OCI-LY7 (cell line): ENCODE results near the gene TPR.
A peak's percentile ranks its signal among the peaks of the same experiment; 100 is the strongest.

Source experiments
- EZH2phosphoT487 ChIP-seq: fragments of 200-600 bp; sonication (generic); IDR thresholded peaks from 2 replicates; pipeline ENCODE4 v1.6.1; 2018; ENCODE audit warnings: low read depth, borderline replicate concordance, mild to moderate bottlenecking, mixed run types, antibody characterized with exemption, low read length, moderate library complexity, mixed read lengths
- TF ChIP-seq, protein P1 (sequence below): fragments of 200-600 bp; sonication (generic); conservative IDR thresholded peaks from 2 replicates; pipeline ENCODE4 v1.5.1; 2014; ENCODE audit warnings: mild to moderate bottlenecking, antibody characterized with exemption, low read length, moderate library complexity, mixed read lengths

- TF ChIP-seq, protein P1, sequence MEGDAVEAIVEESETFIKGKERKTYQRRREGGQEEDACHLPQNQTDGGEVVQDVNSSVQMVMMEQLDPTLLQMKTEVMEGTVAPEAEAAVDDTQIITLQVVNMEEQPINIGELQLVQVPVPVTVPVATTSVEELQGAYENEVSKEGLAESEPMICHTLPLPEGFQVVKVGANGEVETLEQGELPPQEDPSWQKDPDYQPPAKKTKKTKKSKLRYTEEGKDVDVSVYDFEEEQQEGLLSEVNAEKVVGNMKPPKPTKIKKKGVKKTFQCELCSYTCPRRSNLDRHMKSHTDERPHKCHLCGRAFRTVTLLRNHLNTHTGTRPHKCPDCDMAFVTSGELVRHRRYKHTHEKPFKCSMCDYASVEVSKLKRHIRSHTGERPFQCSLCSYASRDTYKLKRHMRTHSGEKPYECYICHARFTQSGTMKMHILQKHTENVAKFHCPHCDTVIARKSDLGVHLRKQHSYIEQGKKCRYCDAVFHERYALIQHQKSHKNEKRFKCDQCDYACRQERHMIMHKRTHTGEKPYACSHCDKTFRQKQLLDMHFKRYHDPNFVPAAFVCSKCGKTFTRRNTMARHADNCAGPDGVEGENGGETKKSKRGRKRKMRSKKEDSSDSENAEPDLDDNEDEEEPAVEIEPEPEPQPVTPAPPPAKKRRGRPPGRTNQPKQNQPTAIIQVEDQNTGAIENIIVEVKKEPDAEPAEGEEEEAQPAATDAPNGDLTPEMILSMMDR, result peak; percentile 90
- no peak for TF ChIP-seq EZH2phosphoT487
Measured at GRCh38 chr1:186404454-186405051, 29.5 kb upstream of the TPR start.
